HL-60/S4 treated with phorbol 12-myristate 13-acetate at 8.2 ng/mL for 4 days and 3 days (cell line): Measurements from ENCODE around the gene FAM111B.
"Not testable (repeated sequence)": the region's sequence is repeated elsewhere in the genome, so short reads cannot be mapped to it uniquely, and the experiment has no call there.

Experiments used
- in situ Hi-C: fragments of 300-500 bp; cut with MboI; formaldehyde crosslinking; loops from 2 replicates; pipeline ENCODE4 v1.15.0; 2022; ENCODE audit warnings: low sequenced_read_pairs

Gene FAM111B

GRCh38 chr11:59106363-59107336, at the start of gene FAM111B:
Gene FAM111B, plus strand, starts transcription at chr11:59107237. Its CDS starts 2,389 bp downstream, at chr11:59109626.
- in situ Hi-C loops = loop anchor here (25.0 kb wide), 1 partner anchor 106 kb away; the partner anchor contains the start of gene MPEG1

GRCh38 chr11:59058120-59059033, 48.7 kb upstream of the FAM111B start:
- in situ Hi-C loops = not testable (repeated sequence)

- in situ Hi-C loops = not testable (repeated sequence)
Observed at GRCh38 chr11:59060096-59060495, 46.9 kb upstream of the FAM111B start.

- in situ Hi-C loops = no loop called here
Observed at GRCh38 chr11:59062602-59063529, 44.2 kb upstream of the FAM111B start.

- in situ Hi-C loops = not testable (repeated sequence)
Observed at GRCh38 chr11:59063996-59064727, 42.9 kb upstream of the FAM111B start.

- in situ Hi-C loops = no loop called here
Observed at GRCh38 chr11:59069087-59069486, 38.0 kb upstream of the FAM111B start.

GRCh38 chr11:59076876-59077571, 30.0 kb upstream of the FAM111B start:
- in situ Hi-C loops = no loop called here

GRCh38 chr11:59078435-59078834, 28.6 kb upstream of the FAM111B start:
- in situ Hi-C loops = no loop called here

- in situ Hi-C loops = no loop called here
Observed at GRCh38 chr11:59079086-59079485, 28.0 kb upstream of the FAM111B start.

- in situ Hi-C loops = not testable (repeated sequence)
Observed at GRCh38 chr11:59080421-59080820, 26.6 kb upstream of the FAM111B start.

- in situ Hi-C loops = not testable (repeated sequence)
Observed at GRCh38 chr11:59081430-59082020, 25.5 kb upstream of the FAM111B start.

- in situ Hi-C loops = not testable (repeated sequence)
Observed at GRCh38 chr11:59086007-59086406, 21.0 kb upstream of the FAM111B start, which contains the start of gene GLYATL1B. Gene GLYATL1B, plus strand, starts transcription at chr11:59086307. Its CDS starts 0 bp downstream, at chr11:59086307.

- in situ Hi-C loops = no loop called here
Observed at GRCh38 chr11:59088162-59088561, 18.9 kb upstream of the FAM111B start.

- in situ Hi-C loops = not testable (repeated sequence)
Observed at GRCh38 chr11:59093576-59093975, 13.5 kb upstream of the FAM111B start.

- in situ Hi-C loops = not testable (repeated sequence)
Observed at GRCh38 chr11:59095225-59095624, 11.8 kb upstream of the FAM111B start.

- in situ Hi-C loops = not testable (repeated sequence)
Observed at GRCh38 chr11:59095972-59096575, 11.0 kb upstream of the FAM111B start.

GRCh38 chr11:59097113-59097708, 9.8 kb upstream of the FAM111B start:
- in situ Hi-C loops = no loop called here

GRCh38 chr11:59097938-59098337, 9.1 kb upstream of the FAM111B start:
- in situ Hi-C loops = not testable (repeated sequence)
